ENCODE measurements around the gene FNDC5.

DNA sequence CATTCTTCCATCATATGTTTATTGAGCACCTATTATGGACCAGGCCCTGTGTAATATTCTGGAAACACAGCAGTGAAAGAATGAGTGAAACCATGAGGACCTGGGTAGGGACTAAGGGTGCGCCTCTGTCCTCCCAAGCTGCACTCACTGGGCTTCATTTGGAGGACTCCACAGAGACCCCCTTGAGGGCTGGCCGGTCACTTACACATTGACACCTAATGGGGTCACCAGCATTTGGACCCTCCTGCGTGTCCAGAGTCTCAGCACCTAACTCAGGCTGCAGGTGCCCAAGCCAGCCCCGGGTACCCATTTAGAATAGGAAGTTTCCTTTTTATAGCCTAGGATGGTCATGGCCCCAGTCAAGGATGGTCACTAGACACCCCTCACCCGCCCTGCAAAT lies 2.8 kb upstream of the FNDC5 start:
- TF ChIP-seq, protein P1, sequence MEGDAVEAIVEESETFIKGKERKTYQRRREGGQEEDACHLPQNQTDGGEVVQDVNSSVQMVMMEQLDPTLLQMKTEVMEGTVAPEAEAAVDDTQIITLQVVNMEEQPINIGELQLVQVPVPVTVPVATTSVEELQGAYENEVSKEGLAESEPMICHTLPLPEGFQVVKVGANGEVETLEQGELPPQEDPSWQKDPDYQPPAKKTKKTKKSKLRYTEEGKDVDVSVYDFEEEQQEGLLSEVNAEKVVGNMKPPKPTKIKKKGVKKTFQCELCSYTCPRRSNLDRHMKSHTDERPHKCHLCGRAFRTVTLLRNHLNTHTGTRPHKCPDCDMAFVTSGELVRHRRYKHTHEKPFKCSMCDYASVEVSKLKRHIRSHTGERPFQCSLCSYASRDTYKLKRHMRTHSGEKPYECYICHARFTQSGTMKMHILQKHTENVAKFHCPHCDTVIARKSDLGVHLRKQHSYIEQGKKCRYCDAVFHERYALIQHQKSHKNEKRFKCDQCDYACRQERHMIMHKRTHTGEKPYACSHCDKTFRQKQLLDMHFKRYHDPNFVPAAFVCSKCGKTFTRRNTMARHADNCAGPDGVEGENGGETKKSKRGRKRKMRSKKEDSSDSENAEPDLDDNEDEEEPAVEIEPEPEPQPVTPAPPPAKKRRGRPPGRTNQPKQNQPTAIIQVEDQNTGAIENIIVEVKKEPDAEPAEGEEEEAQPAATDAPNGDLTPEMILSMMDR (IDR thresholded peaks at IDR 0.05; ENCODE audit: poor library complexity, severe bottlenecking): no peak
- no peak for TF ChIP-seq SMC3 (conservative IDR thresholded peaks at IDR 0.05; ENCODE audit: poor library complexity)
- no peak for TF ChIP-seq EZH2 (IDR thresholded peaks at IDR 0.05; ENCODE audit: borderline replicate concordance, insufficient read depth, low read length, poor library complexity, severe bottlenecking)
- no peak for TF ChIP-seq POLR2AphosphoS5 (IDR thresholded peaks at IDR 0.05)

Measured in neural cell (in vitro differentiated cells).